SK-N-SH treated with all-trans-retinoic acid at 6 μM for 48 hours (cell line): Measurements from ENCODE around the gene PHF8.

ENCODE experiments used
- BACH2 ChIP-seq: fragments of 250-450 bp; sonication (Bioruptor Pico); IDR thresholded peaks from 2 replicates; pipeline ENCODE4 v1.9.0; 2021; ENCODE audit warnings: mild to moderate bottlenecking, borderline replicate concordance
- CSDC2 ChIP-seq: fragments of 250-450 bp; sonication (Bioruptor Pico); IDR thresholded peaks from 2 replicates; pipeline ENCODE4 v1.5.0; 2020; ENCODE audit warnings: mild to moderate bottlenecking, moderate library complexity
- ESRRG ChIP-seq: fragments of 250-450 bp; sonication (Bioruptor Pico); IDR thresholded peaks from 2 replicates; pipeline ENCODE4 v1.6.1; 2021; ENCODE audit warnings: mild to moderate bottlenecking
- ISL1 ChIP-seq: fragments of 250-450 bp; sonication (Bioruptor Pico); IDR thresholded peaks from 2 replicates; pipeline ENCODE4 v2.1.2; 2022; ENCODE audit warnings: mild to moderate bottlenecking, moderate library complexity
- RARB ChIP-seq: fragments of 250-450 bp; sonication (Bioruptor Pico); IDR thresholded peaks from 2 replicates; pipeline ENCODE4 v1.8.0; 2021; ENCODE audit warnings: mild to moderate bottlenecking, moderate library complexity
- TCF4 ChIP-seq: fragments of 250-450 bp; sonication (Bioruptor Pico); IDR thresholded peaks from 2 replicates; pipeline ENCODE4 v1.8.0; 2021; ENCODE audit warnings: mild to moderate bottlenecking, moderate library complexity, borderline replicate concordance
- TOX ChIP-seq: fragments of 250-450 bp; sonication (Bioruptor Pico); IDR thresholded peaks from 2 replicates; pipeline ENCODE4 v1.8.0; 2021; ENCODE audit warnings: mild to moderate bottlenecking, moderate library complexity, borderline replicate concordance
- ZC3H10 ChIP-seq: fragments of 250-450 bp; sonication (Bioruptor Pico); IDR thresholded peaks from 2 replicates; pipeline ENCODE4 v1.5.1; 2021; ENCODE audit warnings: mild to moderate bottlenecking, moderate library complexity
- ZFP3 ChIP-seq: fragments of 250-450 bp; sonication (Bioruptor Pico); IDR thresholded peaks from 2 replicates; pipeline ENCODE4 v1.5.0; 2020; ENCODE audit warnings: mild to moderate bottlenecking, moderate library complexity
- ZNF565 ChIP-seq: fragments of 450-650 bp; formaldehyde crosslinking; conservative IDR thresholded peaks from 2 replicates; pipeline ENCODE4 v1.5.0; 2020; ENCODE audit warnings: low read depth, mild to moderate bottlenecking, moderate library complexity
- TF ChIP-seq, protein P1 (sequence below): fragments of 250-450 bp; sonication (Bioruptor Pico); IDR thresholded peaks from 2 replicates; pipeline ENCODE4 v1.5.1; 2020; ENCODE audit warnings: low read depth, mild to moderate bottlenecking, moderate library complexity
- TF ChIP-seq, protein P2 (sequence below): fragments of 250-450 bp; sonication (Bioruptor Pico); IDR thresholded peaks from 2 replicates; pipeline ENCODE4 v1.8.0; 2020; ENCODE audit warnings: mild to moderate bottlenecking, moderate library complexity, borderline replicate concordance

DNA sequence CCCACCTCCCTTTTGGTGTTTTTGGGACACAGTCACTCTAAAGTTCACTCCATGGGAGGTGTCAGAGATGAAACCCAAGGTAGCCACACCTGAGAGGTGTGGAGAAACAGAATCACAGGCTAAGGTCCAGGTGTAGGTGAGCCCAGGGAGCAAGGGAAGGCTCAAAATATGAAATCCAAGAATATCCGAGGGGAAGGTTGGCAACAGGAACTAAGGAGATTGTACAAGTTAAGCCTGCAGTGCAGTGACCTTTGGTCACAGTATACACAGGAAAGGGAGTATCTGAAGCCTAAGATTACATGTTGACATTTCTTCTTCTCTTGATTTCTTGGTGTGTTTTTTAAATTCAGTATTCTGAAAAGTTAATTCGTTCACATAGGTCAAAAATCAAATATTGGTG is 46.5 kb downstream of the PHF8 start:
- TF ChIP-seq, protein P1, sequence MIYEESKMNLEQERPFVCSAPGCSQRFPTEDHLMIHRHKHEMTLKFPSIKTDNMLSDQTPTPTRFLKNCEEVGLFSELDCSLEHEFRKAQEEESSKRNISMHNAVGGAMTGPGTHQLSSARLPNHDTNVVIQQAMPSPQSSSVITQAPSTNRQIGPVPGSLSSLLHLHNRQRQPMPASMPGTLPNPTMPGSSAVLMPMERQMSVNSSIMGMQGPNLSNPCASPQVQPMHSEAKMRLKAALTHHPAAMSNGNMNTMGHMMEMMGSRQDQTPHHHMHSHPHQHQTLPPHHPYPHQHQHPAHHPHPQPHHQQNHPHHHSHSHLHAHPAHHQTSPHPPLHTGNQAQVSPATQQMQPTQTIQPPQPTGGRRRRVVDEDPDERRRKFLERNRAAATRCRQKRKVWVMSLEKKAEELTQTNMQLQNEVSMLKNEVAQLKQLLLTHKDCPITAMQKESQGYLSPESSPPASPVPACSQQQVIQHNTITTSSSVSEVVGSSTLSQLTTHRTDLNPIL (CRISPR knock-in tag) = no peak
- TF ChIP-seq ZNF565 (CRISPR knock-in tag) (no peak), TCF4 (CRISPR knock-in tag) (no peak), CSDC2 (CRISPR knock-in tag) (no peak), RARB (CRISPR knock-in tag) (no peak), TOX (CRISPR knock-in tag) (no peak), ISL1 (no peak), ESRRG (CRISPR knock-in tag) (no peak), BACH2 (CRISPR knock-in tag) (no peak), ZC3H10 (CRISPR knock-in tag) (no peak), ZFP3 (CRISPR knock-in tag) (no peak)
- TF ChIP-seq, protein P2, sequence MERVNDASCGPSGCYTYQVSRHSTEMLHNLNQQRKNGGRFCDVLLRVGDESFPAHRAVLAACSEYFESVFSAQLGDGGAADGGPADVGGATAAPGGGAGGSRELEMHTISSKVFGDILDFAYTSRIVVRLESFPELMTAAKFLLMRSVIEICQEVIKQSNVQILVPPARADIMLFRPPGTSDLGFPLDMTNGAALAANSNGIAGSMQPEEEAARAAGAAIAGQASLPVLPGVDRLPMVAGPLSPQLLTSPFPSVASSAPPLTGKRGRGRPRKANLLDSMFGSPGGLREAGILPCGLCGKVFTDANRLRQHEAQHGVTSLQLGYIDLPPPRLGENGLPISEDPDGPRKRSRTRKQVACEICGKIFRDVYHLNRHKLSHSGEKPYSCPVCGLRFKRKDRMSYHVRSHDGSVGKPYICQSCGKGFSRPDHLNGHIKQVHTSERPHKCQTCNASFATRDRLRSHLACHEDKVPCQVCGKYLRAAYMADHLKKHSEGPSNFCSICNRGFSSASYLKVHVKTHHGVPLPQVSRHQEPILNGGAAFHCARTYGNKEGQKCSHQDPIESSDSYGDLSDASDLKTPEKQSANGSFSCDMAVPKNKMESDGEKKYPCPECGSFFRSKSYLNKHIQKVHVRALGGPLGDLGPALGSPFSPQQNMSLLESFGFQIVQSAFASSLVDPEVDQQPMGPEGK = no peak
